HEK293T (cell line): Measurements from ENCODE around the gene SH3PXD2A.

Experiments
- ARNT ChIP-seq: fragments of 450-650 bp; IDR thresholded peaks from 2 replicates; pipeline ENCODE4 v1.6.1; 2017; ENCODE audit warnings: mild to moderate bottlenecking
- CTBP1 ChIP-seq: fragments of 450-650 bp; IDR thresholded peaks from 2 replicates; pipeline ENCODE4 v1.6.1; 2016; ENCODE audit warnings: borderline replicate concordance
- ELF4 ChIP-seq: fragments of 450-650 bp; IDR thresholded peaks from 2 replicates; pipeline ENCODE4 v1.6.1; 2017; ENCODE audit warnings: antibody characterized with exemption
- FOXA1 ChIP-seq: fragments of 450-650 bp; IDR thresholded peaks from 2 replicates; pipeline ENCODE4 v1.6.1; 2016; ENCODE audit warnings: mild to moderate bottlenecking
- FOXK2 ChIP-seq: fragments of 450-650 bp; IDR thresholded peaks from 2 replicates; pipeline ENCODE4 v1.6.1; 2016; ENCODE audit warnings: mild to moderate bottlenecking
- FOXM1 ChIP-seq: fragments of 450-650 bp; IDR thresholded peaks from 2 replicates; pipeline ENCODE4 v1.6.1; 2017; ENCODE audit warnings: mild to moderate bottlenecking, borderline replicate concordance
- LEF1 ChIP-seq: fragments of 450-650 bp; IDR thresholded peaks from 2 replicates; pipeline ENCODE4 v1.6.1; 2017; ENCODE audit warnings: mild to moderate bottlenecking, borderline replicate concordance
- NFRKB ChIP-seq: fragments of 450-650 bp; IDR thresholded peaks from 2 replicates; pipeline ENCODE4 v1.6.1; 2016; ENCODE audit warnings: mild to moderate bottlenecking, moderate library complexity
- PKNOX1 ChIP-seq: fragments of 450-650 bp; IDR thresholded peaks from 2 replicates; pipeline ENCODE4 v1.6.1; 2016
- SP1 ChIP-seq: fragments of 450-650 bp; IDR thresholded peaks from 2 replicates; pipeline ENCODE4 v1.6.1; 2017
- SUZ12 ChIP-seq: fragments of 450-650 bp; IDR thresholded peaks from 2 replicates; pipeline ENCODE4 v1.6.1; 2016; ENCODE audit warnings: mild to moderate bottlenecking
- TARDBP ChIP-seq: fragments of 450-650 bp; IDR thresholded peaks from 2 replicates; pipeline ENCODE4 v1.6.1; 2016
- ZNF384 ChIP-seq: fragments of 450-650 bp; IDR thresholded peaks from 2 replicates; pipeline ENCODE4 v1.6.1; 2016

GRCh38 chr10:103836861-103837260 lies 18.5 kb downstream of the SH3PXD2A start:
- TF ChIP-seq SUZ12 (no peak), FOXA1 (no peak), PKNOX1 (no peak), NFRKB (no peak), CTBP1 (no peak), FOXM1 (no peak), SP1 (no peak), TARDBP (no peak), ZNF384 (no peak), ARNT (no peak), ELF4 (no peak), LEF1 (no peak), FOXK2 (no peak)
